GM21619 (cell line): Measurements from ENCODE around the gene CSKMT.
"Not testable (repeated sequence)": the region's sequence is repeated elsewhere in the genome, so short reads cannot be mapped to it uniquely, and the experiment has no call there.

Experiments
- ATAC-seq: cut with Tn5 transposase; IDR thresholded peaks from one replicate; pipeline ENCODE4 v1.9.1; 2021; ENCODE audit not compliant: unreplicated experiment

Gene CSKMT, protein sequence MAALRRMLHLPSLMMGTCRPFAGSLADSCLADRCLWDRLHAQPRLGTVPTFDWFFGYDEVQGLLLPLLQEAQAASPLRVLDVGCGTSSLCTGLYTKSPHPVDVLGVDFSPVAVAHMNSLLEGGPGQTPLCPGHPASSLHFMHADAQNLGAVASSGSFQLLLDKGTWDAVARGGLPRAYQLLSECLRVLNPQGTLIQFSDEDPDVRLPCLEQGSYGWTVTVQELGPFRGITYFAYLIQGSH

DNA sequence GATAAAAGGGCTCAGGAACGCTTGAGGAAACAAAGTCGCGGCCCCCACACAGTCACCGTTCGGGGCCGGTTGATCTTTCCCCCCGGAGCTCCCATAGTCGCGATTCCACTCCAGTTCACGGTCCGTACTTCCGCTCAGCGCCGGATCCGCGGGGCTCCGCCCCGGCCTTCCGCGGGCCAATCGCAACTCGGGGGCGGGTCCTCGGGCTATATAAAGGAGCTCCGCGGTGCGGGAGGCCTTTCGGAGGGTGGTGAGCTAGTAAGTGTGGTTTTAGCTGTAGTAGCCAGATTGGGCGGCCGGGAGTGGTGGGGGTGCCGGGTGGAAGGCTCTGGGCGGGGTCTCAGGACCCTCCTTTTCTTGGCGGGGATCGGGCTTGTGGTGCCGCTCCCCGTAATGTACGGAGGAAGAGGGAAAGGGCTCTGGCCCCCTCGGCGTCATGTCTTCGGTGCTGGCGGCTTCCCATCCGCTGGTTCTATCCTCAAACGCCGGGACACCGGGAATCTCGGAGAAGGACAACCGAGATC lies at the start of gene CSKMT, which contains the start of gene C11orf98:
Gene CSKMT (plus strand): TSS at position 238 of the 524 bp plus-strand sequence. CDS start 568 bp downstream, outside the sequence.
Gene C11orf98 (minus strand): TSS at position 136 of the 524 bp plus-strand sequence. CDS start 41 bp downstream, at position 95.
- peak; percentile 76 for ATAC-seq

DNA sequence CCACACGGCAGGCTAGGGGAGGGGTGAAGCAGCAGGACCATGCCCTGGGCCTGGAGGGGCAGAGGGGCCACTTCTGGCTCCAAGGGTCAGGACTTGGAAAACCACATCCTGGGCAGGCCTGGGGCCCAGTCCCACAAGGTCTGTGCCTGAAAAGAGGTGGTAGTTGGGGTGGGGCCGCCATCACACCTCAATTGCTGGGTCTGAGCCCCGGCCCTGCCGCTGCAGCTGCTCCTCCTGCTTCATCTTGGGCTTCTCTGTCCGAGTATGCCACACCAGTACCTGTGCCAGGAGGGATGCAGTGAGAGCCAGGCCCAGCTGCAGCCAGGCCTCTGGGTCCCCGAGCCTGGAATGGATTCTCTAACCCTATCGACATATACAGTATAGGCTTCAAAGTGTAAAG lies 49.6 kb upstream of the CSKMT start:
- ATAC-seq = no peak

DNA sequence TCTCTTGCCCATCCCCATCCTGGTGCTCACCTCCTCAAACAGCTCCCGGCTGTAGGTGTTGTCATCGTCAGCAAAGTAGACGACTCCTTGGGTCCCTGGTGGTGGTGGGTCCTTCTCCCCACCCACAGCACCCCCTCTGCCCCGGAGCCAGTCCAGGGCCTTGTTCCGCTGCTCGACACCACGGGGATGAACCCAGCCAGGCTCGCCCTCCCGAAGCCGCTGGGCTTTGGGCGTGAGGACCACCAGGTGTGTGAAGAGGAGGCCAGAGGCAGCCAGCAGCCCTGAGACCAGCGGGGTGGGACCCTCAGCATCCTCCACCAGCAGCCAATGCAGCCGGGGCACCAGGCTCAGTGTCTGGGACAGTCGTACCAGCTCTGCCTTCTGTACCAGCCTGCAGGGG lies 48.2 kb upstream of the CSKMT start:
- ATAC-seq = not testable (repeated sequence)

DNA sequence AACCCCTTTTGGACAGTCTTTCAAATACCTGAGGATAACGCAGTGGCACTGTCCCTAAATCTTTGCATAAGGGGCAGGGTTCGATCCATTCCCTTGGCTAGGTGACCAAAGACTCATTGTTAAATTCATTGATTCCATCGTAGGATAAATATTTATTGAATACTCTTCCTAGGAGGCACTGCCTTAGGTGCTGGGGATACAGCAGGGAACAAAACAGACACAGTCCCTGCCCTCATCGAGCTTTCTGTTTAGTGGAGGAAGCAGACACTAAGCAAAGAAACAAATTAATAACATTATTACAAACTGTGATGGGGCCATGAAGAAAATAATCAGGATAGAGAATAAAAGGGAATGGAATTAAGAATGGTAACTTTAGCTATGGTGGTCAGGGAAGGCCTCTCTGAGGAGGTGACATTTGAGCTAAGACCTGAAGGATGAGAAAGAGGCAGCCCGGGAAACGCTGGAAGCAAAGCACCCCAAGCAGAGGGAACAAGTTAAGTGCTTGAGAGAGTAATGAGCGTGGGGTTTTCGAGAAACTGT lies 44.0 kb upstream of the CSKMT start:
- ATAC-seq = no peak

DNA sequence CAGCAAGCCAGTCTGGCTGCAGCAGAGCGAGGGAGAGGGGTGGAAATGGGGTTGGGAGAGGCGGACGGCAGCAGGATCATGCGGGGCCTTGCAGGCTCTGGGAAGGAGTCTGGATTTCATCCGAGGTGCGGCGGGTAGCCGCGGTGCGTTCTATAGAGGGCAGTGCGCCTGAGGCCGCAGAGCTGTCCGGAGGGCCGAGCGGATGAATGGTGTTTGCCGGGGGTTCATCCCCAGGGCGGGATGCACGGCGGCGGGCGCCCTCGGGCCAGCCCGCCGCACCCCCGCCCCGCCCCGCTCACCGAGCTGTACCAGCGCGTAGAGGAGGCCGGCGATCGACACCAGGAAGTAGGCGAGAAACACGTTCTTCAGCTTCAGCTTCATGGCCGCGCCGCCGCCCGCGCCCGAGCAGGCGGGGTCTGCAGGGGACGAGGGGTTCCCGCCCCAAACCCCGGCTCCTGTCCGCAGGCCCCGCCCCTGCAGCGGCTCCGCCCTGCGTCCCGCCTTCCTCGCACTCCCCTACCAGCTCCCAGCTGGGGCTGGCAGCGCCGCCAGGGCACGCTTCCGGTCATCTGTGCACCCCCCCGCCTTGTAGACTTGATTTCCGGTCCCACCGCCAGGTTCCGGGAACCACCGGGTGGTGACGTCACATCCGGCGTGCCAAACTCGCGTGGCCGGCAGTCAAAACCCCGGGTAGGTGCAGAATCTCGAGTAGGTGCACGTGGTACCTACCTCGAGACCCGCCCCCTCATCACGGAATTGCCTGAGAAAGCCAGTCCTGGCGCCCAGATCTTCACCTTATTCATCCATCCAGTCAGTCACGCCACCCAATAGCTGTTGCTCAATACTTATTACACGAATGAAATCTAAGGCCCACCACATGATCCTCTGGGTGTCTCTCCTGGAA lies 43.3 kb upstream of the CSKMT start, which contains the start of gene B3GAT3:
Gene B3GAT3 (minus strand): TSS at position 420 of the 904 bp plus-strand sequence. CDS start 39 bp downstream, at position 381.
- ATAC-seq = peak; percentile 94

DNA sequence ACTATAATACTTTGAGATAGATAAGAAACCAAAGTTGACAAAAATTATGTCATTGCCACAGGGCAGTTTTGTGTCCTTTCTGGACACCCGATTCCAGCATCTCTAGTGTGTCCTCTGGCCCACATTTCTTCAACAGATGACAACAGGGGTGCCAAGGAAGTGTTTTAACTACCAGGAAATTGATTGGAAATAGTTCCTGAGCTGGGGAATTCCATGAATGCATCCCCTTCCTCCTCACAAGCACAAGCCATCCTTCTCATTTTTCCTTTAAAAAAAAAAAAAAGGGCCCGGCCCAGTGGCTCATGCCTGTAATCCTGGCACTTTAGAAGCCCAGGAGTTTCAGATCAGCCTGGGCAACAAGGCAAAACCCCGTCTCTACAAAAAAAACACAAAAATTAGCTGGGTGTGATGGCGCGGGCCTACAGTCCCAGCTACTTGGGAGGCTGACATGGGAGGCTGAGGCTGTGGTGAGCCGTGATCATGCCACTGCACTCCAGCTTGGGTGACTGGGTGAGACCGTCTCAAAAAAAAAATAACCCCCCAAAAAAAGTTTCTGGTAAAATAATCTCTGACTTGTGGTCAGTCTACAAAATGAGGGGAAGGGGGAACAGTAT lies 42.5 kb upstream of the CSKMT start:
- no peak for ATAC-seq

DNA sequence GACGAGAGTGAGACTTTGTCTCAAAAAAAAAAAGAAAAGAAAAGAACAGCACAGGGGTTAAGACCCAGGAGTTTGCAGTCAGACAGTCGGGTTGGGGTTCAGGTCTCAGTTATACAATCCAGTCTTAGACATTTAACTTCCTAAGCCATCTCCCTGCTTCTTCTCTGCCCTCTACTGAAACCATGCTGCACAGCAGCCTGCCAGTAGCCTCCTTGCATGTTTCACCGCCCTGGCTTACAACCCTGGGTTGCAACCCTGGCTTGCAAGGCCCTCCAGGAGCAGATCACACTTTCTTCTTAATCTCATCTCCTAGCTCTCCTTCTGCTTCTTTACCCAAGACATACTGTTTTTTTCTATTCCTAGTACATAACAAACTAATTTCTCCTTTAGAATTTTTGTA lies 37.4 kb upstream of the CSKMT start:
- ATAC-seq = no peak

DNA sequence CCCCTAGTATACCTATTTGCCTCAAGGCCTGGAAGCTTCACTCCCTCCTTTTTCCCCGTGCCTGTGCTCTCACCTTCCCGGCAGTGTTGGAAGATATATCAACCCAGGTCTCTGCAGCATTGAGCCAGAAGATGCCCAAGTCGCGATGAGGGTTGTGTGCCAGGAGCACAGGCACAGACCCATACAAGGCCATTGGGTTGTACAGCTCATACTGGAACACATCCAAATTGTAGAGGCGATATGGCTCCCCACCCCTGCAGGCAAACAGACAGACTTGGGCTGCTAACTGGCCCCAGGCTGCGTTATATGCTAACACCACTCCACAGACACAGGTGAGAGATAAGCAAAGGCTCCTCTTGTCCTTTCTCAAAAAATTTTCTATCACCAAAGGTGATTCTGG lies 32.6 kb upstream of the CSKMT start:
- ATAC-seq = no peak

DNA sequence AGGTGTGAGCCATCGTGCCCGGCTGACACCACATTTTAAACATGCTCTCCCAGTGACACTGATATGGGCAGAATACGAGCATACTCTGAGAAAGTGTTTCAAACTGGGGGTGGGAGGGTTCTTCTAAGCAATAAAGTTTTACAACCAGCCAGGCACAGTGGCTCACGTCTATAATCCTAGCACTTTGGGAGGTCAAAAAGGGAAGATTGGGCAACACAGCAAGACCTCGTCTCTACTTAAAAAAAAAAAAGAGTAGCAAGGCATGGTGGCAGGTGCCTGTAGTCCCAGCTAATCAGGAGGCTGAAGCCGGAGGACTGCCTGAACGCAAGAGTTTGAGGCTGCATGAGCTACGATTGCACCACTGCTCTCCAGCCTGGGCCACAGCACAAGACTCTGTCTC lies 20.9 kb upstream of the CSKMT start:
- ATAC-seq = no peak

DNA sequence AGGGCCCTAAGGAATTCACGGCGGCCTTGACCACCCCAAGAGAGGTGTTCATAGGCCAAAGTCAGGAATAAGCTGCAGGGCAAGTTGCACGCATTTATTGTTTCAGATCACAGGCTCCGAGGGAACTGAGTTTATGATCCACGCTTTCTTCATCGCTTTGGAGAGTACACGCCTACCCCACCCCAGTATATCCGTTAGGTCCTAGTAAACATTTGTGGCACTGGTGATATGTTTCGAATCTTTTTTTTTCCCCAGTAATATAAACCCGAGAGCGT lies 19.5 kb upstream of the CSKMT start:
- ATAC-seq = no peak

DNA sequence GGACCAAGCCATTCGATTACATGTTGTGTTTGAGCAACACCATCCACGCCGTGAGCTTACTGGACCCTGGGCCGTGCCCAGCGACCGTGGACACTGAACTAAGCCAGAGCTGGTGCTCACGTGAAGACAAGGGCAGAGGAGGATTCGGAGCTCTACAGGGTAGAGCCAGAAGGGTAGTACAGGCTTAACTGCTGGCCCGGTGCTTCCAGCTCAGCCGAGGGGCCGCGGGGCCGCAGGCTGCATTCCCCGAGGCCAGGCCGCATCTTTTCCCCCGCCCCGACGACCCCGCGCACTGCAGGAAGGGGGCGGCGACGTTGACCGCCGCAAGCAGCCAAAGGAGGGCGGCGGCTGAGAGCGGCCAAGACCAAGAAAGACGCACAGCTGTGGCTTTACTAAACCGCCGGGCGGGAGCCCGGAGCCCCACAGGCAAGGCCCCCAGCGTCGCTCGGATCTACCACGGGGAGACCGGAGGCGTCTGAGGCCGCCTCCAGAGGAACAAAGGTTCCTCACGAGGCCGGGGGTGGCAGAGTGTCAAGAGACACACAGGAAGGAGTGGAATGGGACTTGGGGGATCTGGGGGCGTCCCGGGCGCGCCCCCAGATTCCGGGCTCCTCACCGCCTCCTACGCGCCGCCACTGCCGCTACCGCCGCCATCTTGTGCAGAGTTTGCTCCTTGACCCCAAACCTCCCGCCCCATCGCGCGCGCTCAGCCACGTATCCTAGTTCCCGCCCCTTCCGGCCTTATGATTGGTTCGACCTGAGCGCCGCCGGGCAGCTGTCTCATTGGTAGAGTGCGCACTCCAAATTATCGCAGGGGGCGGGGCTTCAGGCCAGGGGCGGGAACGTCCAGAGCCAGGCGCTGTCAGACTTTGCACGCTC lies 18.9 kb upstream of the CSKMT start, which contains the start of gene GANAB:
Gene GANAB (minus strand): TSS at position 668 of the 879 bp plus-strand sequence. CDS start 14 bp downstream, at position 654.
- ATAC-seq = peak; percentile 93

DNA sequence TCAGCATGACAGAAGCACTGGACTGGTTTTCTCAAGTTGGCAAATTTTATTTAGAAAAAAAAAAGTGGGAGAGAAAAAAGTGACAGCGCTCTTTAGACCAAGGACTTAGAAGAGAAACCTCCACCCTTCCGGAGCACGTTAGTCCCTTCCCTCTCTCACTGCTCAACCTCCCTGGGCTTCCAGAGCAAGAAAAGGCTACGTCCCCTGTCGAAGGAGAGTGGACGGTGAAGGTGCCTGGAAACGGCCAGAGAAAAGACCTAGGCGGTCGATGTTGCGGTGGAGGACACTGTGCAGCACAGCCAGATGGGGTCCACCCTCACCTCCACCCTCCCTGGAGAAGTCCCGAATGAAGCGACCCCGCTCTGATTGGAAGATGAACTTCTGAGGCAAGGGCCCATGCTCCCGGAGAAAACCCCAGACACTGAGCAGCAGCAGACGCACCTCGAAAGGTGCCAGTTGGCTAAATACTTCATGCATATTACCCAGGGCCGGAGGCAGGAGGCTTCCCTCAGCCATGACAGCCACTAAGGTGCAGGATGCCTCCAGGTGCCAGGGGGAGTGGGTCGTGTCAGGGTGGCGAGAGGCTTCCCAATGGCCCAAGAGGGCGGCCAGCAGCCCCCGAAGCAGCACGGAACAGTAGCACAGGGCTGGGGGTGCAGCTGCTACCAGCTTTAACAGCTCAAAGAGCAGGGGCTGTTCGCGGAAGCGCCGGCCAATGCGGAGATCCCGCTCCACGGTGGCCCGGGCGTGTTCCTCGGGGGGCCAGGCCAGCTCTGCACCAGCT lies 18.1 kb upstream of the CSKMT start:
- no peak for ATAC-seq

DNA sequence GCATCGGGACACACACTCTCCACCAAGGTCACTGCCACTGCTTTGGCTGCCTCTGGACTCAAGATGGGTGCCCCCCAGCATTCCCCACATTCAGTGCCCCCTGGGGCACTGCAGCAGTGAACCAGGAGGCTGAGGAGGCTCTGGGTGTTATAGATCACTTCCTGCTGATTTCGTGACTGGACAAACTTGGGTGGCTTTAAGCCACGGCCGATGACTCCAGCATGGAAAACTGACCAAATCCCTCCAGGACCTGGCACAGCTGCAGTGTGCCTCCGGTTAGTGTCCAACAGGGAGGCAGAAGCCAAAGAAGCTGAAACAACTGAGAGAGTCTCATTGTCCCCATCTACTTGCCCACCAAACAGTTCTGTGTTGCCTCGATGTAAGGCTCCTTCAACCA lies 17.5 kb upstream of the CSKMT start:
- no peak for ATAC-seq

DNA sequence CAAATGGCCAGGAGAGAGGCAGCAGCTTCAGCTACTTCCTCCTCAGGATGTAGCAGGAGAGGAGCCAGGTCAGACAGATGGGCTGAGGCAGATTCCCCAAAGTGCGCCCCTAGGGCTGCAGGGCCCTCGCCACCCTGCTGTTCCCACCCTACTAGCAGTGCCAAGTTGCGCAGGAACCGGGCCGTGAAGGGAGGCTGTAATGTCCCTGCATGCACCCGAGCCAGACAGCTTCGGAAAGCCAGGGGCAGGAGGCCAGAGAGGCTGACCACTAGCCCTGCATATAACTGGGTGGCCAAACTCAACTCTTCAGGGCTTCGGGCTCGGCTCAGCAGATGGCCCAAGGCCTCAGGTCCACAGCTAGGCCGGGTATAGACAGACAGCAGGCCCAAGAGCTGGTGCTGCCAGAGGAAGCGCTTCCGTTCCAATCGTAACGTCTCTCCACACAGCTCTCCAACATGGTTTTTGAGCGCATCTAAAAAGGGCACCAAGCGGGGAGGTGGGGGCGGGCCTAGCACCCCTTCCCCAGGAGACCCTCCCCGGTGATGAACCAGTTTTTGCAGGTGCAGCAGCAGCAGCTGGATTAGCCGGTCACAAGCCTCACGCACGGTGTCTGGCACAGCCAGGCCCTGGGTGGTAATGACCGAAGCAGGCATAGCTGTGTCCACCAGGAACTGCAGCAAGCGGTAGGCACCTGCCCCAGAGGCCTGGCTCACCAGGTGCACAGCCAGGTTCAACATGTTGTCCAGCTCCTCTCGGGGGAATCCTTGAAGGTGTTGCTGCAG lies 16.7 kb upstream of the CSKMT start:
- ATAC-seq = no peak

DNA sequence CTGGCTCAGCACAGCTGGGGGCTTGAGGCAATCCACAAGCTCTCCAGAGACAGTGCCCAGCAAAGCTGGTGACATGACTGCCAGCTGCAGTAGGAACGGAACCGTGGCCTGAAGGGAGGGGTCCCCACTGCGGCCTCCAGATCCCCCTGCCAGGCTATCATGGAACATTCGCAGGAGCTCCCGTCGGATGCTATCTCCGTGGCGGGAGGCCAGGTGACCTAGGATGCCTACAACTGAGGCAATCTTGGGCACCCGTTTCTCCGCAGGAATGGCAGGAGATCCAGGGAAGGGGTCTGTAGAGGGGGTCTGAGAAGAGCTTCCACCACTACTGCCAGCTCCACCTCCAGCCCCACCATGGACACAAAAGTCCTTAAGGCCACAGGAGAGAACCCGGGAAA lies 16.1 kb upstream of the CSKMT start:
- ATAC-seq = no peak

DNA sequence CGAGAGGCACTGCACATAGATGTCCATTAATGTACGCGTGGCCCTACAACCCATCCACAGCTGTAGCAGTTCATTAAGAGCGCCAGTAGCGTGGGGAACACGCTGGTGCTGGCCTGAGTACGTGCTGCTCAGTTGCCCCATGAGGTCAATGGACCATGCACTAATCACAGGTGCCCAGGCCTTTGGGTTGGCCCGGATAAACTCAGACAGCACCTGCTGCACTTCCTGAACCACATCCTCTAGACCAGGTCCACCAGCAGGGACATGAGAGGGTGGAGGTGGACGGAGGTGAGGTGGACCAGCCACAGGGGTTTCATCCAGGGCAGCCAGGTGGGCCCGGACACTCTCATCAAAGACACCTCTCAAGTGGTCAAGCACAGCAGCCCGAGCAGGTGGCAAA lies 15.6 kb upstream of the CSKMT start:
- no peak for ATAC-seq

DNA sequence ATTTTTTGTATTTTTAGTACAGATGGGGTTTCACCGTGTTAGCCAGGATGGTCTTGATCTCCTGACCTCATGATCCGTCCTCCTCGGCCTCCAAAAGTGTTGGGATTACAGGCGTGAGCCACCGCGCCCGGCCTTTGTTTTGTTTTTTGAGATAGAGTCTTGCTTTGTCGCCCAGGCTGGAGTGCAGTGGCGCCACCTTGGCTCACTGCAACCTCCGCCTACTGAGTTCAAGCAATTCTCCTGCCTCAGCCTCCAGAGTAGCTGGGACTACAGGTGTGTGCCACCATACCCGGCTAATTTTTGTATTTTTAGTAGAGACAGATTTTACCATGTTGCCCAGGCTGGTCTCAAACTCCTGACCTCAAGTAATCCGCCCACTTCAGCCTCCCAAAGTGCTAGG lies 14.8 kb upstream of the CSKMT start:
- not testable (repeated sequence) for ATAC-seq

DNA sequence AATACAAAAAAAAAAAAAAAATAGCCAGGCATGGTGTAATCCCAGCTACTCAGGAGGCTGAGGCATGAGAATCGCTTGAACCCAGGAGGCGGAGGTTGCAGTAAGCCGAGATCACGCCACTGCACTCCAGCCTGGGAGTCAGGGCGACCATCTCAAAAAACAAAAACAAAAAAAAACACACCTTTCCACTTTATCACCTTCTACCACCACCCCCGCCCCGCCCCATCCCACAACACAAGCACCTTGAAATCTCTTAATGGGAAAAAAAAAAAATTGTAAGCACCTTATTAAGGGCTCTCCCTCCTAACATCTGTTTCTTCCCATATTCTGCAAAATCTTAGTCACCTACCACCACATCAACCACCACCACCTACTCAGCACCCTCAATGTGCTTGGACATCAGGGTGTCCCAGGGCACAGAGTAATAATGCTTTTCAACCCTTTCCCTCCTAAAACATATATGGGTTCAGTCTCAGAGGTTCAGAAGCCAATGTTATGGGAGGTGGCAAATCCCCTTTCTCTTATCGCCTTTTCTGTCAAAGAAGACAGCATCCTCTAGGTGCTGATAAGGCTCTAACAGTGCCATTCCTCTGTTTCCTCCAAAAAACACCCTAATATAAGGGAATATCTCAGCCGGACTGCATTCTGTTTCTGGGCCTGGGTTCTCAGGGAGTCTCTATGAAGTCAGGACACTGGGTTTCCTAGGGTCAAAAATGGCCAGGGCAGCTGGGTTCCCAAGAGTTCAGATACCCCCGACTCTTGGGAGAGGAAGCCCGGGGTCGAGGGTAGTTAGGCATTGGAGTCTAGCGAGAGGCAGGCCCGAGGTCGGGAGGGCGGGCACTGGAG lies 12.7 kb upstream of the CSKMT start:
- ATAC-seq = peak; percentile 19
